HCT116 (cell line): ENCODE results near the gene CARMIL1. TPM values are rescaled to one million over a fixed set of nuclear protein-coding genes. Genes with fewer than 3 reads are reported as not detected.

Experiments
- ATAC-seq: fragments of 200-7000 bp; cut with Tn5 transposase; 2 replicates; pipeline ENCODE4 v1.9.1; 2020; ENCODE audit warnings: mild to moderate bottlenecking, moderate library complexity
- BruUV-seq: library from RNA; stranded (reverse); fragments of 400-500 nt; replicated peaks from 2 replicates; lab custom pipeline; 2021; lab: Mats Ljungman, UMichigan
- CTCF ChIA-PET: fragments of 300-600 bp; sonication (Branson Sonifier 250); formaldehyde crosslinking; loops from one replicate; lab custom pipeline; 2021; ENCODE audit warnings: antibody characterized with exemption; lab: Charles Lee
- POLR2A ChIA-PET: fragments of 300-600, 350-600 bp; sonication (Branson Sonifier 250); formaldehyde crosslinking; loops from one replicate; lab custom pipeline; 2021; ENCODE audit warnings: antibody characterized with exemption; lab: Charles Lee
- RAD21 ChIA-PET, 2 experiments: fragments of 300-600 bp; sonication (Branson Sonifier 250); formaldehyde crosslinking; loops; one replicate each; lab custom pipeline; 2023; ENCODE audit warnings: low total read pairs in 2 of 2; ENCODE audit not compliant: uncharacterized antibody in 2 of 2, unreplicated experiment in 2 of 2, low non-redundant PET in 1 of 2; lab: Charles Lee
- DNase-seq: peaks from one replicate; pipeline ENCODE4 v3.0.0-alpha.2; 2010; ENCODE audit warnings: low read depth, low spot score
- H2AFZ ChIP-seq: fragments of 200-600 bp; shearing (Covaris generic), sonication (generic); 2 replicates; pipeline ENCODE4 v1.6.1; 2017; ENCODE audit warnings: low read depth, mixed run types, mixed read lengths, antibody characterized with exemption, low read length; ENCODE audit not compliant: poor library complexity, severe bottlenecking
- H3K27ac ChIP-seq: 2 replicates; pipeline ENCODE4 v1.5.1; 2012; ENCODE audit warnings: low read depth, low read length
- H3K27me3 ChIP-seq: fragments of 200-600 bp; sonication (generic); 2 replicates; pipeline ENCODE4 v1.6.1; 2016; ENCODE audit warnings: mixed run types, low read length, mixed read lengths; ENCODE audit not compliant: insufficient read depth
- H3K36me3 ChIP-seq, 2 experiments: fragments of 200-500 bp in 1 of 2; fragments of 200-600 bp in 1 of 2; sonication (Bioruptor generic) in 1 of 2; sonication (generic) in 1 of 2; 2 replicates each; pipeline versions ENCODE4 v1.5.1 to v1.6.1; 2014 to 2016; ENCODE audit warnings: low read length in 2 of 2, inconsistent platforms in 1 of 2, mixed read lengths in 1 of 2, mixed run types in 1 of 2; ENCODE audit not compliant: insufficient read depth in 2 of 2, control insufficient read depth in 1 of 2
- H3K4me1 ChIP-seq, 2 experiments: fragments of 200-600 bp in 1 of 2; sonication (generic) in 1 of 2; 2 replicates each; pipeline versions ENCODE4 v1.5.1 to v1.6.1; 2012 to 2017; ENCODE audit warnings: low read length in 2 of 2, inconsistent platforms in 1 of 2, mild to moderate bottlenecking in 1 of 2, mixed read lengths in 1 of 2, mixed run types in 1 of 2, moderate library complexity in 1 of 2; ENCODE audit not compliant: insufficient read depth in 2 of 2, control insufficient read depth in 1 of 2
- H3K4me2 ChIP-seq: fragments of 200-600 bp; sonication (generic); 2 replicates; pipeline ENCODE4 v1.6.1; 2017; ENCODE audit warnings: mixed run types, low read length, mixed read lengths
- H3K4me3 ChIP-seq, 2 experiments: fragments of 200-600 bp in 1 of 2; sonication (generic) in 1 of 2; replicated peaks in 1 of 2; 2 replicates each; pipeline ENCODE4 v1.5.1; 2011 to 2016; ENCODE audit warnings: low read length in 2 of 2, control low read depth in 1 of 2, low read depth in 1 of 2, mild to moderate bottlenecking in 1 of 2, mixed read lengths in 1 of 2, mixed run types in 1 of 2
- H3K79me2 ChIP-seq: fragments of 200-600 bp; sonication (generic); 2 replicates; pipeline ENCODE4 v1.6.1; 2017; ENCODE audit warnings: mild to moderate bottlenecking, mixed run types, low read length, moderate library complexity, mixed read lengths; ENCODE audit not compliant: insufficient read depth
- H3K9ac ChIP-seq: fragments of 200-600 bp; sonication (generic); 2 replicates; pipeline ENCODE4 v1.6.1; 2016; ENCODE audit warnings: low read length, mixed read lengths
- H3K9me2 ChIP-seq: fragments of 200-600 bp; sonication (generic), shearing (Covaris generic); 2 replicates; pipeline ENCODE4 v1.6.1; 2017; ENCODE audit warnings: mixed run types, mild to moderate bottlenecking, moderate library complexity; ENCODE audit not compliant: insufficient read depth
- H3K9me3 ChIP-seq, 2 experiments: fragments of 200-500 bp in 1 of 2; fragments of 200-600 bp in 1 of 2; sonication (Bioruptor generic) in 1 of 2; sonication (generic) in 1 of 2; 2 replicates each; pipeline ENCODE4 v1.6.1; 2014 to 2017; ENCODE audit warnings: low read length in 2 of 2, mixed read lengths in 2 of 2, inconsistent platforms in 1 of 2, low read depth in 1 of 2, mild to moderate bottlenecking in 1 of 2, mixed run types in 1 of 2, moderate library complexity in 1 of 2; ENCODE audit not compliant: control insufficient read depth in 1 of 2, insufficient read depth in 1 of 2
- H4K20me1 ChIP-seq: fragments of 200-600 bp; sonication (generic), shearing (Covaris generic); 2 replicates; pipeline ENCODE4 v1.6.1; 2017; ENCODE audit warnings: mixed run types, mild to moderate bottlenecking, moderate library complexity; ENCODE audit not compliant: insufficient read depth
- EZH2phosphoT487 ChIP-seq: fragments of 200-600 bp; IDR thresholded peaks from 2 replicates; pipeline ENCODE4 v1.6.1; 2018; ENCODE audit warnings: antibody characterized with exemption, borderline replicate concordance
- POLR2AphosphoS5 ChIP-seq: IDR thresholded peaks from 2 replicates; pipeline ENCODE4 v1.6.1; 2011; ENCODE audit warnings: mild to moderate bottlenecking, low read depth, low read length, moderate library complexity
- SP1 ChIP-seq: IDR thresholded peaks from 2 replicates; pipeline ENCODE4 v1.6.1; 2012; ENCODE audit warnings: low read depth
- TCF7L2 ChIP-seq: IDR thresholded peaks from 2 replicates; pipeline ENCODE4 v1.7.0; 2011; ENCODE audit warnings: borderline replicate concordance, inconsistent platforms; ENCODE audit not compliant: insufficient read depth, insufficient read length; ENCODE audit errors: extremely low read depth
- YY1 ChIP-seq: IDR thresholded peaks from 2 replicates; pipeline ENCODE4 v1.6.1; 2011; ENCODE audit warnings: low read length, low read depth, moderate library complexity, mild to moderate bottlenecking; ENCODE audit not compliant: insufficient replicate concordance; ENCODE audit errors: extremely low read depth
- ZNF274 ChIP-seq: fragments of 200-500 bp; sonication (Bioruptor generic); IDR thresholded peaks from 2 replicates; pipeline ENCODE4 v1.6.1; 2014; ENCODE audit warnings: mild to moderate bottlenecking, low read depth, low read length, inconsistent platforms
- intact Hi-C: fragments of 100-400 bp; cut with micrococcal nuclease; formaldehyde crosslinking; loops from 2 replicates; pipeline ENCODE4 v1.10.0; 2022
- total RNA-seq: library from RNA; stranded (reverse); gene quantifications from one replicate; pipeline ENCODE4 v1.2.1, GENCODE V29; 2021; ENCODE audit not compliant: unreplicated experiment

CARMIL1 gene
- total RNA-seq, 1 experiment from 2014 or later = 21.7 TPM

GRCh38 chr6:25424303-25424702 is 145.1 kb downstream of the CARMIL1 start (continued):
- TF ChIP-seq TCF7L2 (no peak), EZH2phosphoT487 (no peak), POLR2AphosphoS5 (no peak)
- TF ChIP-seq, all 23 proteins: peak for 0

GRCh38 chr6:25427549-25427948 is 148.4 kb downstream of the CARMIL1 start:
- Histone ChIP-seq H3K27ac (no peak overlapping the region), H3K4me2 (no peak overlapping the region), H3K9ac (no peak overlapping the region), H3K4me3 (no peak overlapping the region), H3K9me2 (no peaks in the 10 kb centered on the region), H2AFZ (no peak overlapping the region), H3K27me3 (no peaks in the 10 kb centered on the region), H3K36me3 (no peaks in the 10 kb centered on the region), H3K9me3 (no peaks in the 10 kb centered on the region), H4K20me1 (no peaks in the 10 kb centered on the region), H3K4me1 (no peaks in the 10 kb centered on the region), H3K79me2 (no peaks in the 10 kb centered on the region)
- DNase-seq (no peak), ATAC-seq (no peak)
- TF ChIP-seq ZNF274 = no peak
- RAD21 ChIA-PET = no interaction called here
- intact Hi-C loops = no loop called here
- POLR2A ChIA-PET = no interaction called here
- CTCF ChIA-PET = no interaction called here
- no TSS peak for BruUV-seq

GRCh38 chr6:25428758-25429317 is 149.7 kb downstream of the CARMIL1 start:
- no peaks in the 10 kb centered on the region for H3K36me3 ChIP-seq
- no peaks in the 10 kb centered on the region for H3K27me3 ChIP-seq
- no peaks in the 10 kb centered on the region for H3K9me2 ChIP-seq
- no peak overlapping the region for H2AFZ ChIP-seq
- H3K27ac ChIP-seq = no peak overlapping the region
- intact Hi-C loops = no loop called here
- H3K4me1 ChIP-seq = no peaks in the 10 kb centered on the region
- H3K4me2 ChIP-seq = no peak overlapping the region
- no peak for TF ChIP-seq TCF7L2
- TF ChIP-seq YY1 = no peak
- no peak for TF ChIP-seq SP1
- TF ChIP-seq, all 23 proteins: peak for 0
- ATAC-seq (no peak), DNase-seq (no peak)
- RAD21 ChIA-PET = no interaction called here
- BruUV-seq = no TSS peak
- H4K20me1 ChIP-seq = no peaks in the 10 kb centered on the region
- H3K9ac ChIP-seq = no peak overlapping the region
- POLR2A ChIA-PET = no interaction called here
- H3K4me3 ChIP-seq = no peak overlapping the region
- H3K79me2 ChIP-seq = no peaks in the 10 kb centered on the region
- H3K9me3 ChIP-seq = no peaks in the 10 kb centered on the region
- CTCF ChIA-PET = no interaction called here
